IPS-18a (cell line): ENCODE measurements around the gene URGCP.
"Not testable (repeated sequence)": the region's sequence is repeated elsewhere in the genome, so short reads cannot be mapped to it uniquely, and the experiment has no call there.

Experiments used
- H3K27ac ChIP-seq: one replicate; pipeline ENCODE4 v1.5.1; 2013; ENCODE audit warnings: low read length
- H3K27me3 ChIP-seq: one replicate; pipeline ENCODE4 v1.6.1; 2013; ENCODE audit warnings: mild to moderate bottlenecking, low read length; ENCODE audit not compliant: control insufficient read depth, insufficient read depth
- H3K36me3 ChIP-seq: one replicate; pipeline ENCODE4 v1.6.1; 2013; ENCODE audit warnings: low read depth, low read length; ENCODE audit not compliant: control insufficient read depth
- H3K4me1 ChIP-seq: one replicate; pipeline ENCODE4 v1.6.1; 2013; ENCODE audit warnings: low read depth, low read length; ENCODE audit not compliant: control insufficient read depth
- H3K4me3 ChIP-seq: one replicate; pipeline ENCODE4 v1.5.1; 2013; ENCODE audit warnings: low read length
- H3K9ac ChIP-seq: one replicate; pipeline ENCODE4 v1.6.1; 2013; ENCODE audit warnings: mild to moderate bottlenecking, low read length, moderate library complexity
- H3K9me3 ChIP-seq: one replicate; pipeline ENCODE4 v1.6.1; 2013; ENCODE audit warnings: low read depth, low read length; ENCODE audit not compliant: control insufficient read depth

The URGCP gene

DNA sequence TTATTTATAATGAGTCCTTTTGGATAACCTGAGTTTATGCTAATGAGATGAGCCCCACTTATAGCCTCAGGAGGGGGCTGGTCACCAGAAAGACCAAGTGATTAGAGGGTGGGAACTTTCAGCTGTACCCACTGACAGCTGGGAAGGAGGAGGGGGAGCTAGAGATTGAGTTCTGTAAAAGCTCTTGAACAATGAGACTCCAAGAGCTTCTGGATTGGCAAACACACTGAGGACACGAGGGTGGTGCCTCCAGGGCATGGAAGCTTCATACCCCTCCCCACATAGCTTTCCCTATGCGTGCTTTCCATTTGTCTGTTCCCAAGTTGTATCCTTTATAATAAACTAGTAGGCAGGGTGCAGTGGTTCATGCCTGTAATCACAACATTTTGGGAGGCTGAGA, 57.3 kb downstream of the URGCP start:
- Histone ChIP-seq H3K27ac (no peak overlapping the region), H3K27me3 (no peaks in the 10 kb centered on the region), H3K9ac (no peak overlapping the region), H3K4me1 (no peaks in the 10 kb centered on the region), H3K36me3 (no peaks in the 10 kb centered on the region), H3K9me3 (no peaks in the 10 kb centered on the region), H3K4me3 (no peak overlapping the region)

DNA sequence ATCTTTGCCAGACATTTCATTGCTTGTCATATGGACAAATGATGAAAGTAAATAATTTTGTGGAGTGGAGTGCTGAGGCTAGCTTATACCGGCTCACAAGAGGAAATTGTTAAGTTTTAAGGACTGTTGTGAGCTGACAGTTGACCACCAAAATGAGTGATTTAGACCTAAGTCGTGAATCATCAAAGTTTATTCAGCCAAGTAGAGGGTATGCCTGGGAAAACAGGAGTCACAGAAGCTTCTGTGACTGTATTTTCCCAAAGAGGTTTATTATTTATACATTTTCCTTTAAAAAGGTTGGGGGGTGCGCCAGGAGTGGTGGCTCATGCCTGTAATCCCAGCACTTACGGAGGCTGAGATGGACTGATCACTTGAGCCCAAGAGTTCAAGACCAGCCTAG, 58.9 kb downstream of the URGCP start:
- Histone ChIP-seq H3K27ac (no peak overlapping the region), H3K9ac (no peak overlapping the region), H3K27me3 (no peaks in the 10 kb centered on the region), H3K4me3 (no peak overlapping the region), H3K4me1 (no peaks in the 10 kb centered on the region), H3K36me3 (no peaks in the 10 kb centered on the region), H3K9me3 (no peaks in the 10 kb centered on the region)

GRCh38 chr7:43844662-43845061, 61.7 kb downstream of the URGCP start:
- no peak overlapping the region for H3K27ac ChIP-seq

GRCh38 chr7:43844257-43844656, 62.1 kb downstream of the URGCP start:
- no peak overlapping the region for H3K27ac ChIP-seq
- H3K36me3 ChIP-seq, result no peaks in the 10 kb centered on the region
- H3K9ac ChIP-seq, result no peak overlapping the region
- H3K4me1 ChIP-seq, result no peaks in the 10 kb centered on the region
- no peaks in the 10 kb centered on the region for H3K27me3 ChIP-seq
- no peaks in the 10 kb centered on the region for H3K9me3 ChIP-seq
- H3K4me3 ChIP-seq, result no peak overlapping the region

More at GRCh38 chr7:43844662-43845061, 61.7 kb downstream of the URGCP start:
- H3K9ac ChIP-seq, result no peak overlapping the region
- H3K4me1 ChIP-seq, result no peaks in the 10 kb centered on the region
- no peaks in the 10 kb centered on the region for H3K36me3 ChIP-seq
- no peaks in the 10 kb centered on the region for H3K27me3 ChIP-seq
- no peaks in the 10 kb centered on the region for H3K9me3 ChIP-seq
- H3K4me3 ChIP-seq, result no peak overlapping the region

DNA sequence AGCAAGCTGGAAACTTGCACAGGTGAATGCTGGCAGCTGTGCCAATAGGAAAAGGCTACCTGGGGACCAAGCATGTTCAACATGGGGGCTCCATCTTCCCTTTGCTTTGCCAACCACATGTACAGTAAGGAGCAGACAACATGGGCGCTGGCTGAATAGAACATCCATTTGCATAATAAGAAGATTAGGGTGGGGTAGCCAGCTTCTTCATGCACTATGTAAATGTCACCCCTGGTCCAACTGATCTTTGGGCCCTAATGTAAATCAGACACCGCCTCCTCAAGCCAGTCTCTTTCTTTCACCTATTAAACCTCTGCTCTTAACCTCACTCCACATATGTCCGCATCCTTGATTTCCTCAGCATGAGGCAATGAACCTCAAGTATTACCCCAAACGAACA, 63.1 kb downstream of the URGCP start:
- Histone ChIP-seq H3K36me3 (no peaks in the 10 kb centered on the region), H3K9ac (no peak overlapping the region), H3K4me1 (peaks cover 4% of the 10 kb centered on the region), H3K4me3 (no peak overlapping the region), H3K9me3 (no peaks in the 10 kb centered on the region), H3K27ac (no peak overlapping the region), H3K27me3 (no peaks in the 10 kb centered on the region)

GRCh38 chr7:43838201-43838658, 68.2 kb downstream of the URGCP start:
- Histone ChIP-seq H3K27ac (no peak overlapping the region), H3K9ac (no peak overlapping the region), H3K27me3 (no peaks in the 10 kb centered on the region), H3K4me1 (peaks cover 4% of the 10 kb centered on the region), H3K36me3 (no peaks in the 10 kb centered on the region), H3K4me3 (peak overlapping the region; percentile 13), H3K9me3 (no peaks in the 10 kb centered on the region)

- Histone ChIP-seq H3K27ac (no peak overlapping the region), H3K9me3 (peaks cover 4% of the 10 kb centered on the region), H3K27me3 (no peaks in the 10 kb centered on the region), H3K4me3 (no peak overlapping the region), H3K9ac (no peak overlapping the region), H3K36me3 (no peaks in the 10 kb centered on the region), H3K4me1 (peaks cover 4% of the 10 kb centered on the region)
These were observed 71.7 kb downstream of the URGCP start for GRCh38 chr7:43834463-43835251.

DNA sequence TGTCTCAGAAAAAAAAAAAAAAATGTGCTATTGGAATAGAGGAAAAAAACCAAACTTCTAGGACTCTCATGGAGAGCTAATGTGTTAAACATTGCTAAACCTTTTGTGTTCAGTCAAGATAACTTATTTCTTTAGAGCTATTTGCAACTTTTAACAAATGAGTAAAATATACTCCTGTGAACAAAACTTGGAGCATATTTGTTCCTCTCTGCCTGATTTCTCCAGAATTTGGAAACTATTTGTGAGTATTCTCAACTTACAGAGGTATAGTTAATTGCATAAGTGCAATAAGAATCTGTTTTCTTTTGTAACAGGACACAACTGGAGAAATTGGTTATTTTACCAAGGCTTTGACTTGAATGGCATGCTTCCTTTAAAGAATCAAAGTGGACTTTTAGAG, 75.5 kb downstream of the URGCP start:
- not testable (repeated sequence) for H3K27ac ChIP-seq, H3K27me3 ChIP-seq, H3K9ac ChIP-seq, H3K36me3 ChIP-seq, H3K4me3 ChIP-seq, H3K9me3 ChIP-seq
- peaks cover 14% of the 10 kb centered on the region for H3K4me1 ChIP-seq
